NCI-H2171 (cell line): Measurements from ENCODE around the gene DPH1.

Source experiments
- DNase-seq: peaks from one replicate; lab custom pipeline; 2025; lab: John Stamatoyannopoulos, UW

Gene DPH1

GRCh38 chr17:2062571-2063183, 32.7 kb downstream of the DPH1 start:
- DNase-seq, result no peak

GRCh38 chr17:2063261-2064146, 33.6 kb downstream of the DPH1 start:
- no peak for DNase-seq

- no peak for DNase-seq
Observed at GRCh38 chr17:2064147-2064489, 34.2 kb downstream of the DPH1 start.

DNA sequence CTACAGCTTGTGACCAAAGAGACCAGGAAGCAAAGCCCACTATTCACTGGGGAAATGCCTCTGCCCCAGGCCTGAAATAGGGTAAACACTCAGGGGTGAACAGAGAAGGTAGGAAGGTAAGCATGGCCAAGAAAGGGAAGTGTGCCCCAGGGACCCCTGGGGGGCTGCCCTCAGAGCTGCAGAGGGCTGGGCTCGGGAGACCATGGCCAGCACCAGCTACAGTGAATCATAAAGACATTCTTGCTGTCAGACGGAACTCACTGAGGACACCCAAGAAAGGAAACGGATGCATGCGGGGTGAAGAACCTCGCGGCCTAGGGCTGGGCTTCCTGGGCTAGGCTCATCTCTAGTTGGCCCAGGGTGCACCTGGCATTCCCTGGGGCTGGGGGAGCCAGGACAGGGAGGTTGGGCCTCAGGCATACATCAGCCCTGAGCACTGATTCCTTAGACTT, 34.6 kb downstream of the DPH1 start:
- DNase-seq, result no peak

- no peak for DNase-seq
Observed at GRCh38 chr17:2064980-2065785, 35.2 kb downstream of the DPH1 start.

DNA sequence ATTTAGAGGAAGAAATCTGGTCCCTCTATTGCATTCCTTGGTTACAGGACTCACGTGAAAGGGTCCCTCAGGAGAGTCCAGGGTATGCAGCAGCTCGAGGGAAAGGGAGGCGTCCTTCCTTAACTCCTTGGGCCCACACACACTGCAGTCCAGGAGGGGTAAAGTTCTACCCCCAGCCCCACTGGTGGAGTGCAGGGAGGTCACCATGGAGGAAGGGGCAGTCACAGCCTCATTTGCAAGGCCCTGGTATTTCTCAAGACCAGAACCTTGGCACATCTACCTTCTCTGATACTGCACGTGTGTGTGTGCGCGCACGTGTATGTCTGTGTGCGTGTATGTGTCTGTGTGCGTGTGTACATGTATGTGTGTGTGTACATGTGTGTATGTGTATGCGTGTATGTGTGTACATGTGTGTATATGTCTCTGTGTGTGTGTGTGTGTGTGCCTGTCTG, 36.0 kb downstream of the DPH1 start:
- DNase-seq, result no peak

- DNase-seq, result no peak
Observed at GRCh38 chr17:2067048-2067561, 37.2 kb downstream of the DPH1 start.

DNA sequence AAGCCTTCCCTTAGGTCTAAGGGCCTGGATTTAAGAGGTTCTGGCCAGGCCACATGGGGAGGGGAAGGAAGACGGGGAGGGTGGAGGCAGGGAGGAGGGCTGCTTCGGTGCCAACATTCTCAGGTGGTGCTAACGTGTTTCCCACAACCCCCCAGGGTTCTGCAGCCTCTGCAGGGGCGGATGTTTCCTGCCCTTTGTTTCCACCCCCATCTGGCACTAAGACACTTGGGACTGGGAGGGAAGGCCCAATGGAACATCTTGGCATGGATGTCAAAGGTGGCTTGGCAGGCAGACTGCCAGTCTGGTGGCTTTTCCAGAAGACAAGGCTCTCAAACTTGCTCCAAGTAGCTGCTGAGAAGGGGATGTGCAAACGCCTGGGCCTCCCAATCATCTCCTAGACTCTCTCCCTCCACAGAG, 37.7 kb downstream of the DPH1 start:
- no peak for DNase-seq

DNA sequence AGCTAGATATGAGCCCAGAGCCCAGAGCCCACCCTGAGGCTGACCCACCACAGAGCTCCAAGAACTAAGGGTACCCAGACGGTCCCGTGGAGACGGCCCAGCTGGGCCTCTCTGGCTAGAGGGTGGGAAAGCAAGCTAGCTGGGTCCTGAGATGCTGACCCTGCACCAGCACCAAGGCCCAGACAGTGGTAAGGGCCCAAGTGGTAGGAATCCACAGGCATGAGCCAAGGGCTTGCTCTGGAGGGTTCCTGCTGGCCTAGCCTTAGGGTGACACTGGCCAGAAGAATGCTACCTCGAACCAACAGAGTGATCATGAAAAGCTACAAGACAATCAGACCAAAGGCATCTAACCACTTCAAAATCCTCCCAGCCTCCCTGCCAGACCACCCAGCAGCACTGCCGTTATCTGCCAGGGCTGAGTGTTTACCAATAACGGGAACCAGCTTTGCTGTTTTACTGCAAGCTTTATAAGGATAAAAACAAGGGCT, 38.1 kb downstream of the DPH1 start:
- DNase-seq, result no peak

- DNase-seq, result no peak
Observed at GRCh38 chr17:2068519-2069051, 38.6 kb downstream of the DPH1 start.

- no peak for DNase-seq
Observed at GRCh38 chr17:2070241-2071023, 40.5 kb downstream of the DPH1 start.

DNA sequence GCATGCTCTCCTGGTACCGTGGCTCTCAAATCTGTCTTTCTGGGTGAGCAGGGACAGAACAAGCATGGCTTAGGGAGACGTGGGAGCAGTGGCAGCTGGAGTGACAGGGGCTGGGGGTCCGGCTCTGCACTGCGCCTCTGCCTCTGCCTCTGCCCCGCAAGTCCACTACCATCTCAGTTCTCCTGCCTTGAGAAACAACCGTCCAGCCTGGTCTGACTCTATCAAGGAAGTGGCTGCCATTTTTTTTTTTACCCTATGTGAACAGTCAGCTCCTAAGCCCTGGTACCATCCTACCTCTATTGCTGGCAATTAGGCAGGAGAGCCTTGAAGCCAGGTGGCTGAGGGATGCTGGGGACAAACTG, 41.1 kb downstream of the DPH1 start:
- DNase-seq, result no peak

DNA sequence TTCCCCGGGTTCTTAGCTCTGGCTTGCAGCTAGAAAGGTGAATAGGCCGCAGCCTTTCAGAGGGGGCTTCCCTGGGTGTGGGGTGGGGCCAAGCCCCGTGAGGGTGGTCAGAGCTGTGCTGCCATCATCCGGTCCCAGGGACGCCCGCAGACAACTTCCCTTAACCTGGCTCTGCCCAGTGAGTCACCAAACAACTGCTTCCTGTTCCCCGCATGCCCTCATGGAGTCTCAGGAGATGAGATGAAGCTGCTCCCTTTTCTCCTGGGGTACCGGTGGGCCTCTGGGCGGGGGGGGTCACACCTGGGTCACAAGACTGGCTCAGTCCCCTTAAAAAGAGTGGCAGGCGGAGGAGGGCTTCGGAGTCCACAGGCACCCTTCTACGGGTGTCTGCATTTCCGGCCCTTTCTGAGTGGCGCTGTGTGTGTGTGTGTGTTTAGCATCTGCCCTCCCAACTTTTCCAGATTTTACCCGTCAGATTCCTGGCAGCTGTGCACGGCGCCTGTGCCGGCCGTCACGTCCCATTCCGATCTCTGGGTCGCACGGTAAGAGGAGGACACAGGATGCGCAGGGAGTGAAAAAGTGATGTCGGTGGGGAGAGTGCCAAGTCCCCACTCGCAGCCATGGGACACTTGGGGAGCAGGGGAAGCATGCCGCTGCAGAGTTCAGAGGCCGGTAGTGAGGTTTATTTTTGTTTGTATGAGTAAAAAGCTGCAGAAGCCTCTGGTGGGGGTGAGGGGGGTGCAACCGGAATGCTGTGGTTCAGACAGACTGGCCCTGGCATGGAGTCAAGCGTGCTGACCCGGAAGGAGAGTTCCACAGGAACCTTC, 41.7 kb downstream of the DPH1 start:
- no peak for DNase-seq

GRCh38 chr17:2074919-2075318, 45.0 kb downstream of the DPH1 start:
- no peak for DNase-seq

- no peak for DNase-seq
Observed at GRCh38 chr17:2075336-2076086, 45.6 kb downstream of the DPH1 start.

DNA sequence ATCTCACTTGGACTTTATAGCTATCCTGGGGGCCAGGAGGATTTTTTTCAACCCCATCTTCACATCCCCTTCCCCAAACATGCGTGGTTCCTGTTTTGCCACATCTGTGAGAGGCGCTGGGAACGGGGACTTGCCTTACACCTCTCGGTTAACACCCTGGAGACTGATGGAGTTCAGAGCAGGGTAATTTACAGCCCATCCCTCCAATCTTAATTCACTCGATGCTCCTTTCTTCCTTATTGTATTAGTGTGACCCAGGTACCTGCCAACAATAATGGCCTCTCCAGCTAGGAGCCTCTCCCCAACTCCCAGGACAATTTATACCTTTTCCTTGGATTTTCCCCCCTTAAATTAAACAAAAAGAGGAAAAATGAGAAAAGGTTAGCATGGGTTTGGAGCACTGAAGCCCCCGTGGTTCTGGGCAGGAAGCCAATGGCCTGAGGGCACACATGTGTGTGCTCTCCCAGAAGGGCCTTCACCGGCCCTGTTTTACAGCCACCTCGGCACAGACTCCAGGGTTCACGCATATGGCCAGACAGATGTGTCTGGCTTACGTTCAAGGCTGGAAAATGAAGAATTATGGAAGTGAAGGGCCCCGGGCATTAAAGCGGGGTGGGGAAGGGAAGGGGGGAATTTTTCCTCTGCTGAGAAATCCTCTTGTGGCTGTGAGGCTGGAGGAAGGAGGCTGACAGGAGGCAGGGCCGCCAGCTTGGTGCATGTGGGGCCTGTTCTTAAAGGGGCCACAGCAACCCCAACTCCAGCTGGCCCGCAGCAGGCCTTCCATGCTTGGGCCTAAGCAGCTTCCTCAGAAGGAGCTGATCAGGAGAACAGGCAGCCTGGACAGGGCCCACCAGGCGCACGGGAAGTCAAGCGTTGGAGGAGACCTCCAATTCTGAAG, 46.4 kb downstream of the DPH1 start:
- DNase-seq, result no peak

GRCh38 chr17:2077040-2077439, 47.1 kb downstream of the DPH1 start:
- no peak for DNase-seq

GRCh38 chr17:2081564-2081963, 51.6 kb downstream of the DPH1 start:
- DNase-seq, result no peak
